GM21515 (cell line): ENCODE data around the gene MGAT4D.
"Not testable (repeated sequence)": the region's sequence is repeated elsewhere in the genome, so short reads cannot be mapped to it uniquely, and the experiment has no call there.

Experiments
- ATAC-seq: cut with Tn5 transposase; IDR thresholded peaks from one replicate; pipeline ENCODE4 v1.9.1; 2021; ENCODE audit not compliant: unreplicated experiment

The MGAT4D gene

GRCh38 chr4:140497747-140498636 is at the start of gene MGAT4D:
MGAT4D (minus strand) TSS chr4:140498293; CDS start chr4:140498222, 71 bp downstream.
- ATAC-seq, result no peak

GRCh38 chr4:140533951-140534480 is 35.9 kb upstream of the MGAT4D start:
- no peak for ATAC-seq

GRCh38 chr4:140529434-140529833 is 31.3 kb upstream of the MGAT4D start:
- ATAC-seq, result no peak

GRCh38 chr4:140523857-140524742 is 26.0 kb upstream of the MGAT4D start, which contains the start of gene ELMOD2:
ELMOD2 (plus strand) TSS chr4:140524168; CDS start chr4:140525429, 1,261 bp downstream.
- peak; percentile 100 for ATAC-seq

- ATAC-seq, result peak; percentile 12
Measured at GRCh38 chr4:140523370-140523856, 25.3 kb upstream of the MGAT4D start.

GRCh38 chr4:140515423-140515822 is 17.3 kb upstream of the MGAT4D start:
- ATAC-seq, result no peak

GRCh38 chr4:140513765-140514164 is 15.7 kb upstream of the MGAT4D start:
- not testable (repeated sequence) for ATAC-seq

GRCh38 chr4:140504261-140504660 is 6.2 kb upstream of the MGAT4D start:
- no peak for ATAC-seq

GRCh38 chr4:140499391-140499790 is 1.3 kb upstream of the MGAT4D start:
- no peak for ATAC-seq

- ATAC-seq, result no peak
Measured at GRCh38 chr4:140497405-140497746, 717 bp downstream of the MGAT4D start.

GRCh38 chr4:140485939-140486338 is 12.2 kb downstream of the MGAT4D start:
- ATAC-seq, result no peak

GRCh38 chr4:140483445-140483844 is 14.6 kb downstream of the MGAT4D start:
- ATAC-seq, result no peak

GRCh38 chr4:140472156-140472555 is 25.9 kb downstream of the MGAT4D start:
- ATAC-seq, result no peak

GRCh38 chr4:140469791-140470733 is 28.0 kb downstream of the MGAT4D start:
- no peak for ATAC-seq

GRCh38 chr4:140466146-140466545 is 31.9 kb downstream of the MGAT4D start:
- ATAC-seq, result no peak

GRCh38 chr4:140463614-140464013 is 34.5 kb downstream of the MGAT4D start:
- ATAC-seq, result no peak

- ATAC-seq, result no peak
Measured at GRCh38 chr4:140463182-140463581, 34.9 kb downstream of the MGAT4D start.

- no peak for ATAC-seq
Measured at GRCh38 chr4:140450352-140450751, 47.7 kb downstream of the MGAT4D start.

- ATAC-seq, result no peak
Measured at GRCh38 chr4:140448830-140449229, 49.3 kb downstream of the MGAT4D start.

- no peak for ATAC-seq
Measured at GRCh38 chr4:140448162-140448561, 49.9 kb downstream of the MGAT4D start.
